ENCODE results near the gene CLIP3.

The CLIP3 gene

GRCh38 chr19:36010402-36010801, 22.3 kb downstream of the CLIP3 start:
- Histone ChIP-seq H2AFZ (ENCODE audit: low read depth, low read length) (no peak overlapping the region), H3K27me3 (ENCODE audit: insufficient read depth, low read length) (no peaks in the 10 kb centered on the region), H3K4me1 (ENCODE audit: insufficient read depth, low read length) (peaks cover 9% of the 10 kb centered on the region), H3K36me3 (ENCODE audit: insufficient read depth, low read length) (no peaks in the 10 kb centered on the region), H3K9me3 (ENCODE audit: low read length) (no peaks in the 10 kb centered on the region), H3K4me3 (ENCODE audit: low read length) (no peak overlapping the region)

- H3K4me3 ChIP-seq (ENCODE audit: low read length): no peak overlapping the region
- no peaks in the 10 kb centered on the region for H3K27me3 ChIP-seq (ENCODE audit: insufficient read depth, low read length)
- no peaks in the 10 kb centered on the region for H3K9me3 ChIP-seq (ENCODE audit: low read length)
- H3K36me3 ChIP-seq (ENCODE audit: insufficient read depth, low read length): no peaks in the 10 kb centered on the region
- peaks cover 3% of the 10 kb centered on the region for H3K4me1 ChIP-seq (ENCODE audit: insufficient read depth, low read length)
- H2AFZ ChIP-seq (ENCODE audit: low read depth, low read length): no peak overlapping the region
These were observed 22.9 kb downstream of the CLIP3 start for GRCh38 chr19:36009633-36010379.

GRCh38 chr19:36009220-36009619, 23.5 kb downstream of the CLIP3 start:
- no peaks in the 10 kb centered on the region for H3K36me3 ChIP-seq (ENCODE audit: insufficient read depth, low read length)
- H3K4me1 ChIP-seq (ENCODE audit: insufficient read depth, low read length): no peaks in the 10 kb centered on the region
- no peaks in the 10 kb centered on the region for H3K9me3 ChIP-seq (ENCODE audit: low read length)
- H3K27me3 ChIP-seq (ENCODE audit: insufficient read depth, low read length): no peaks in the 10 kb centered on the region
- H2AFZ ChIP-seq (ENCODE audit: low read depth, low read length): no peak overlapping the region
- H3K4me3 ChIP-seq (ENCODE audit: low read length): no peak overlapping the region

- Histone ChIP-seq H2AFZ (ENCODE audit: low read depth, low read length) (no peak within 1 kb of the TSS), H3K36me3 (ENCODE audit: insufficient read depth, low read length) (peaks cover under 1% of the 10 kb centered on the region), H3K27me3 (ENCODE audit: insufficient read depth, low read length) (no peaks in the 10 kb centered on the region), H3K4me1 (ENCODE audit: insufficient read depth, low read length) (no peaks in the 10 kb centered on the region), H3K4me3 (ENCODE audit: low read length) (no peak within 1 kb of the TSS), H3K9me3 (ENCODE audit: low read length) (no peaks in the 10 kb centered on the region)
These were observed 24.2 kb downstream of the CLIP3 start, which contains the start of gene SYNE4 for GRCh38 chr19:36008336-36008978. Gene SYNE4, minus strand, starts transcription at chr19:36008813. Its CDS starts 132 bp downstream, at chr19:36008681.

- Histone ChIP-seq H3K4me3 (ENCODE audit: low read length) (no peak overlapping the region), H3K27me3 (ENCODE audit: insufficient read depth, low read length) (no peaks in the 10 kb centered on the region), H3K4me1 (ENCODE audit: insufficient read depth, low read length) (no peaks in the 10 kb centered on the region), H3K36me3 (ENCODE audit: insufficient read depth, low read length) (peaks cover 2% of the 10 kb centered on the region), H3K9me3 (ENCODE audit: low read length) (no peaks in the 10 kb centered on the region), H2AFZ (ENCODE audit: low read depth, low read length) (no peak overlapping the region)
These were observed 25.7 kb downstream of the CLIP3 start for GRCh38 chr19:36006955-36007354.

- Histone ChIP-seq H2AFZ (ENCODE audit: low read depth, low read length) (no peak overlapping the region), H3K36me3 (ENCODE audit: insufficient read depth, low read length) (peaks cover 2% of the 10 kb centered on the region), H3K4me3 (ENCODE audit: low read length) (no peak overlapping the region), H3K9me3 (ENCODE audit: low read length) (no peaks in the 10 kb centered on the region), H3K27me3 (ENCODE audit: insufficient read depth, low read length) (no peaks in the 10 kb centered on the region), H3K4me1 (ENCODE audit: insufficient read depth, low read length) (no peaks in the 10 kb centered on the region)
These were observed 29.4 kb downstream of the CLIP3 start for GRCh38 chr19:36003284-36003683.

GRCh38 chr19:36001605-36002004, 31.1 kb downstream of the CLIP3 start:
- H3K4me1 ChIP-seq (ENCODE audit: insufficient read depth, low read length): no peaks in the 10 kb centered on the region
- H3K9me3 ChIP-seq (ENCODE audit: low read length): no peaks in the 10 kb centered on the region
- no peak overlapping the region for H3K4me3 ChIP-seq (ENCODE audit: low read length)
- H2AFZ ChIP-seq (ENCODE audit: low read depth, low read length): no peak overlapping the region
- no peaks in the 10 kb centered on the region for H3K27me3 ChIP-seq (ENCODE audit: insufficient read depth, low read length)
- peaks cover 2% of the 10 kb centered on the region for H3K36me3 ChIP-seq (ENCODE audit: insufficient read depth, low read length)

- Histone ChIP-seq H3K4me1 (ENCODE audit: insufficient read depth, low read length) (peaks cover 13% of the 10 kb centered on the region), H3K27me3 (ENCODE audit: insufficient read depth, low read length) (no peaks in the 10 kb centered on the region), H3K9me3 (ENCODE audit: low read length) (no peaks in the 10 kb centered on the region), H2AFZ (ENCODE audit: low read depth, low read length) (no peak overlapping the region), H3K36me3 (ENCODE audit: insufficient read depth, low read length) (no peaks in the 10 kb centered on the region), H3K4me3 (ENCODE audit: low read length) (no peak overlapping the region)
These were observed 35.9 kb downstream of the CLIP3 start for GRCh38 chr19:35996777-35997176.

GRCh38 chr19:35995048-35995993, 37.4 kb downstream of the CLIP3 start, which contains the start of gene SDHAF1:
Gene SDHAF1, plus strand, starts transcription at chr19:35995188. Its CDS starts 87 bp downstream, at chr19:35995275.
- no peaks in the 10 kb centered on the region for H3K36me3 ChIP-seq (ENCODE audit: insufficient read depth, low read length)
- H3K4me3 ChIP-seq (ENCODE audit: low read length): peak within 1 kb of the TSS; percentile 71
- peaks cover 13% of the 10 kb centered on the region for H3K4me1 ChIP-seq (ENCODE audit: insufficient read depth, low read length)
- peak within 1 kb of the TSS; percentile 75 for H2AFZ ChIP-seq (ENCODE audit: low read depth, low read length)
- no peaks in the 10 kb centered on the region for H3K9me3 ChIP-seq (ENCODE audit: low read length)
- no peaks in the 10 kb centered on the region for H3K27me3 ChIP-seq (ENCODE audit: insufficient read depth, low read length)

GRCh38 chr19:35993923-35994598, 38.6 kb downstream of the CLIP3 start:
- peaks cover 13% of the 10 kb centered on the region for H3K4me1 ChIP-seq (ENCODE audit: insufficient read depth, low read length)
- H3K27me3 ChIP-seq (ENCODE audit: insufficient read depth, low read length): peaks cover 4% of the 10 kb centered on the region
- H2AFZ ChIP-seq (ENCODE audit: low read depth, low read length): no peak overlapping the region
- no peak overlapping the region for H3K4me3 ChIP-seq (ENCODE audit: low read length)
- no peaks in the 10 kb centered on the region for H3K9me3 ChIP-seq (ENCODE audit: low read length)
- H3K36me3 ChIP-seq (ENCODE audit: insufficient read depth, low read length): no peaks in the 10 kb centered on the region

GRCh38 chr19:35992907-35993765, 39.5 kb downstream of the CLIP3 start:
- Histone ChIP-seq H3K4me3 (ENCODE audit: low read length) (no peak overlapping the region), H3K27me3 (ENCODE audit: insufficient read depth, low read length) (peaks cover 8% of the 10 kb centered on the region), H3K36me3 (ENCODE audit: insufficient read depth, low read length) (no peaks in the 10 kb centered on the region), H3K9me3 (ENCODE audit: low read length) (no peaks in the 10 kb centered on the region), H2AFZ (ENCODE audit: low read depth, low read length) (no peak overlapping the region), H3K4me1 (ENCODE audit: insufficient read depth, low read length) (peaks cover 13% of the 10 kb centered on the region)

Data from neuron (in vitro differentiated cells).